Keratinocyte (primary cell): ENCODE data around the gene ABCC4. TPM values are rescaled to one million over a fixed set of nuclear protein-coding genes. Genes with fewer than 3 reads are reported as not detected.
A peak's percentile ranks its signal among the peaks of the same experiment; 100 is the strongest.

Source experiments
- DNase-seq: peaks from one replicate; pipeline ENCODE4 v3.0.0-alpha.2; 2011; ENCODE audit warnings: low read depth, missing footprints, low spot score
- FAIRE-seq: peaks from 2 replicates; lab custom pipeline; 2011; peaks lifted over from hg19 to GRCh38; lab: Jason Lieb, UNC
- H2AFZ ChIP-seq: 2 replicates; pipeline ENCODE4 v1.6.0; 2012; ENCODE audit warnings: low read length, control low read depth, inconsistent platforms; ENCODE audit not compliant: control insufficient read depth
- H3K27ac ChIP-seq: 2 replicates; pipeline ENCODE4 v1.5.1; 2011; ENCODE audit warnings: low read length; ENCODE audit not compliant: control insufficient read depth, insufficient read depth
- H3K27me3 ChIP-seq: 3 replicates; pipeline ENCODE4 v1.6.0; 2011; ENCODE audit warnings: low read length; ENCODE audit not compliant: control insufficient read depth, insufficient read depth; ENCODE audit errors: extremely low read depth
- H3K36me3 ChIP-seq, 2 experiments: 2 replicates in 1 of 2; 3 replicates in 1 of 2; pipeline ENCODE4 v1.5.1; 2011; ENCODE audit warnings: low read length in 2 of 2, mild to moderate bottlenecking in 1 of 2; ENCODE audit not compliant: control insufficient read depth in 2 of 2, insufficient read depth in 2 of 2; ENCODE audit errors: extremely low read depth in 1 of 2
- H3K4me1 ChIP-seq: 3 replicates; pipeline ENCODE4 v1.5.1; 2011; ENCODE audit warnings: low read length; ENCODE audit not compliant: control insufficient read depth, insufficient read depth; ENCODE audit errors: extremely low read depth
- H3K4me2 ChIP-seq: 3 replicates; pipeline ENCODE4 v1.6.0; 2011; ENCODE audit warnings: low read depth, low read length; ENCODE audit not compliant: control insufficient read depth, insufficient read depth; ENCODE audit errors: extremely low read depth
- H3K4me3 ChIP-seq, 3 experiments: fragments of 200-600 bp in 1 of 3; sonication (generic) in 1 of 3; 2 replicates in 2 of 3; 3 replicates in 1 of 3; pipeline ENCODE4 v1.5.1; 2011 to 2016; ENCODE audit warnings: low read length in 3 of 3, mild to moderate bottlenecking in 3 of 3, control low read depth in 2 of 3, inconsistent platforms in 1 of 3, low read depth in 1 of 3, mixed read lengths in 1 of 3, mixed run types in 1 of 3, moderate library complexity in 1 of 3; ENCODE audit not compliant: control insufficient read depth in 2 of 3, insufficient read depth in 2 of 3; ENCODE audit errors: extremely low read depth in 1 of 3
- H3K79me2 ChIP-seq: 2 replicates; pipeline ENCODE4 v1.6.0; 2012; ENCODE audit warnings: low read length; ENCODE audit not compliant: control insufficient read depth, insufficient read depth
- H3K9ac ChIP-seq: 3 replicates; pipeline ENCODE4 v1.6.0; 2011; ENCODE audit warnings: low read length; ENCODE audit not compliant: control insufficient read depth, insufficient read depth; ENCODE audit errors: extremely low read depth
- H3K9me1 ChIP-seq: 3 replicates; pipeline ENCODE4 v1.6.0; 2011; ENCODE audit warnings: low read length; ENCODE audit not compliant: control insufficient read depth, insufficient read depth; ENCODE audit errors: extremely low read depth
- H3K9me3 ChIP-seq: 2 replicates; pipeline ENCODE4 v1.5.1; 2012; ENCODE audit warnings: low read depth, low read length; ENCODE audit not compliant: control insufficient read depth
- H4K20me1 ChIP-seq: 3 replicates; pipeline ENCODE4 v1.6.0; 2011; ENCODE audit warnings: low read length; ENCODE audit not compliant: control insufficient read depth, insufficient read depth; ENCODE audit errors: extremely low read depth
- EZH2 ChIP-seq: IDR thresholded peaks from one replicate; pipeline ENCODE4 v1.6.1; 2012; ENCODE audit warnings: inconsistent platforms, mild to moderate bottlenecking, low read length, moderate library complexity
- dilution Hi-C: fragments of 300-500 bp; cut with MboI; formaldehyde crosslinking; loops from one replicate; pipeline ENCODE4 v1.7.0; 2020; ENCODE audit warnings: low sequenced_read_pairs; ENCODE audit not compliant: extremely low pct_ligation_motif_present
- polyA plus RNA-seq, 5 experiments: library from polyadenylated mRNA; depleted of rRNA in 3 of 5; stranded (reverse) in 3 of 5; stranded (forward) in 1 of 5; unstranded in 1 of 5; fragments of >200 nt; gene quantifications; 1 replicate in 1 of 5; 2 replicates in 3 of 5; 3 replicates in 1 of 5; pipeline versions ENCODE4 v1.2.1 to v1.2.3, GENCODE V29; 2011 to 2012; ENCODE audit warnings: missing spikeins in 2 of 5, low read depth in 1 of 5, low replicate concordance in 1 of 5
- TF ChIP-seq, protein P1 (sequence below), 3 experiments: IDR thresholded peaks in 1 of 3; conservative IDR thresholded peaks in 1 of 3; optimal IDR thresholded peaks in 1 of 3; 2 replicates in 2 of 3; 3 replicates in 1 of 3; pipeline versions ENCODE3 to v1.5.1; 2011; ENCODE audit warnings: low read length in 3 of 3, mild to moderate bottlenecking in 3 of 3, moderate library complexity in 2 of 3, control low read depth in 1 of 3, inconsistent platforms in 1 of 3; ENCODE audit not compliant: insufficient read depth in 2 of 3; ENCODE audit errors: extremely low read depth in 1 of 3

Gene ABCC4
- polyA plus RNA-seq, 1 donor (not counting 4 experiments of a cell fraction or from before 2014, with no cell fraction given) = 13.8 TPM

DNA sequence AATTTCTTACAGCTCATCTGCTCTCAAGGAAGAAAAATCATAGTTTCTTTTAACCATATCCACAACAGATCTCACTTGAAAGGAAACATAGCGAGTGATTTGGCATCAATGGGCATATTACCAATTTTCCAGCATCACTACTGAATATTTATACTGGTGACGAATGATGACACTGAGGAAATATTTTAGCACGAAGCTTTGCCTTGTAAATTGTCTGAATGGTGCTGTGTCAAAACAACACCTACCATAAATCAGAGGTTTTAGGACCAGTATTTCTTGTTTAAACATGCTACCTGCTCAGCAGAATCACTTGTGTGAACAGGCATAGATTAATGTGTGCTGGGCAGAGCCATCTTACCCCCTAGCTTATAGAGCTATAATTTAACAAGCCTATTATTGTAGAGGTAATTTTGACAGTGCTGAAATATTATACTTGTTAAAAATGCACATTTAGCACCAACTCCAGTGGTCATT lies 146.8 kb downstream of the ABCC4 start:
- H3K9ac ChIP-seq = peak overlapping the region; percentile 40
- H4K20me1 ChIP-seq = no peaks in the 10 kb centered on the region
- DNase-seq (peak; percentile 30), FAIRE-seq (peak; percentile 89)
- H3K9me3 ChIP-seq = no peaks in the 10 kb centered on the region
- H2AFZ ChIP-seq = peak overlapping the region; percentile 33
- no peaks in the 10 kb centered on the region for H3K79me2 ChIP-seq
- no peaks in the 10 kb centered on the region for H3K27me3 ChIP-seq
- peak overlapping the region; percentile 66 for H3K4me2 ChIP-seq
- H3K9me1 ChIP-seq = no peaks in the 10 kb centered on the region
- dilution Hi-C loops = no loop called here
- peaks cover 0 to 1% of the 10 kb centered on the region in 2 experiments for H3K36me3 ChIP-seq
- H3K4me1 ChIP-seq = peaks cover 19% of the 10 kb centered on the region
- H3K4me3 ChIP-seq = no peak overlapping the region
- TF ChIP-seq, protein P1, sequence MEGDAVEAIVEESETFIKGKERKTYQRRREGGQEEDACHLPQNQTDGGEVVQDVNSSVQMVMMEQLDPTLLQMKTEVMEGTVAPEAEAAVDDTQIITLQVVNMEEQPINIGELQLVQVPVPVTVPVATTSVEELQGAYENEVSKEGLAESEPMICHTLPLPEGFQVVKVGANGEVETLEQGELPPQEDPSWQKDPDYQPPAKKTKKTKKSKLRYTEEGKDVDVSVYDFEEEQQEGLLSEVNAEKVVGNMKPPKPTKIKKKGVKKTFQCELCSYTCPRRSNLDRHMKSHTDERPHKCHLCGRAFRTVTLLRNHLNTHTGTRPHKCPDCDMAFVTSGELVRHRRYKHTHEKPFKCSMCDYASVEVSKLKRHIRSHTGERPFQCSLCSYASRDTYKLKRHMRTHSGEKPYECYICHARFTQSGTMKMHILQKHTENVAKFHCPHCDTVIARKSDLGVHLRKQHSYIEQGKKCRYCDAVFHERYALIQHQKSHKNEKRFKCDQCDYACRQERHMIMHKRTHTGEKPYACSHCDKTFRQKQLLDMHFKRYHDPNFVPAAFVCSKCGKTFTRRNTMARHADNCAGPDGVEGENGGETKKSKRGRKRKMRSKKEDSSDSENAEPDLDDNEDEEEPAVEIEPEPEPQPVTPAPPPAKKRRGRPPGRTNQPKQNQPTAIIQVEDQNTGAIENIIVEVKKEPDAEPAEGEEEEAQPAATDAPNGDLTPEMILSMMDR (optimal IDR thresholded peaks at IDR 0.05 in 1 of 3, IDR thresholded peaks at IDR 0.05 in 1 of 3, conservative IDR thresholded peaks at IDR 0.05 in 1 of 3; ENCODE audit: extremely low read depth in 1 of 3, insufficient read depth in 2 of 3, low read length in 3 of 3) = no peak
- no peak for TF ChIP-seq EZH2
- peak overlapping the region; percentile 62 for H3K27ac ChIP-seq

DNA sequence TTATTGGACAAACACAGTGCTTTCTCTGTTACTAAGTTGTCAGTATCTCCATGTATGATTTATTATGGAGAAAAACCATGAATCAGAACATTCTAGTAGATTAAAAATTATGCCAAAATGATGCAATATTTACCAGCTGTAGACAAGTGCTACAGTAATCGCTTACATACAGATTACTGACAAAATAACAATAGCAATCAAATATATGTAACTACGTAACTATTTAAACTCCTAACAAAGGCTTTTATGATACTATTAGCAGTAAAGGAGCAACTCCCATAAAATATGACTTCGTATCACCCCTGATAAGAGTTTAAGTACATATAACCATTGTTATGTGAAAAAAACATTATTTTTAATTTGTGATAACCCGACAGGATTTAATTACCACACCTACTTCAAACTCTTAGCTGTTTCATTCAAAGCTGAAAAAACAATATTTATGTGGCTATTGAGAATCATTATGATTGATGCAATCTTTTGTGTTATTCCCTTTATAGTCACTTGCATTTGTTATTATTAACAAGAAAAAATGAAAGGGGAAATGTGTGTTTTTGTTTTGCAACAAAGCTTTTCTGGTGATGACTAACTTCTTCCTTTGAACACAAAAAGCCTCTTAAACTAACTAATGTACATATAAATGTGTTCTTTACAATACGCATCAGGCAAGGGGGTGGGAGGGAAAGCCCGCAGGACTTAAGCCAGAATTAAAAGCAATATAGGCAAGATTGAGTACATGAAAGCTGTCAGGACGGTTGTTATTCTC lies 147.4 kb downstream of the ABCC4 start:
- dilution Hi-C loops = no loop called here
- Histone ChIP-seq H3K4me1 (peaks cover 19% of the 10 kb centered on the region), H3K9me1 (no peaks in the 10 kb centered on the region), H3K27me3 (no peaks in the 10 kb centered on the region), H4K20me1 (no peaks in the 10 kb centered on the region), H3K4me2 (peak overlapping the region; percentile 66), H3K4me3 (no peak overlapping the region), H3K9me3 (no peaks in the 10 kb centered on the region), H2AFZ (peak overlapping the region; percentile 33), H3K27ac (peak overlapping the region; percentile 62), H3K79me2 (no peaks in the 10 kb centered on the region), H3K9ac (peak overlapping the region; percentile 40), H3K36me3 (peaks cover 0 to 1% of the 10 kb centered on the region in 2 experiments)
- DNase-seq = no peak
- no peak for FAIRE-seq
- TF ChIP-seq, protein P1 (optimal IDR thresholded peaks at IDR 0.05 in 1 of 3, IDR thresholded peaks at IDR 0.05 in 1 of 3, conservative IDR thresholded peaks at IDR 0.05 in 1 of 3; ENCODE audit: extremely low read depth in 1 of 3, insufficient read depth in 2 of 3, low read length in 3 of 3) = no peak
- TF ChIP-seq EZH2 = no peak
